Coronary artery (tissue), 2 donors: Measurements from ENCODE around the gene CDH5.

Source experiments
- DNase-seq: peaks from one replicate; pipeline ENCODE4 v3.0.0-alpha.2; 2017; ENCODE audit warnings: low spot score
- H3K27ac ChIP-seq, 2 donors: fragments of 200-600 bp; sonication (generic); one replicate each; pipeline ENCODE4 v1.5.1; 2016 to 2019
- H3K4me3 ChIP-seq: fragments of 200-600 bp; sonication (generic); 2 replicates; pipeline ENCODE4 v1.5.1; 2016; ENCODE audit warnings: mild to moderate bottlenecking, moderate library complexity
- TF ChIP-seq, protein P1 (sequence below): fragments of 200-600 bp; sonication (generic); IDR thresholded peaks from one replicate; pipeline ENCODE4 v1.5.1; 2019; ENCODE audit warnings: antibody characterized with exemption

CDH5 gene

DNA sequence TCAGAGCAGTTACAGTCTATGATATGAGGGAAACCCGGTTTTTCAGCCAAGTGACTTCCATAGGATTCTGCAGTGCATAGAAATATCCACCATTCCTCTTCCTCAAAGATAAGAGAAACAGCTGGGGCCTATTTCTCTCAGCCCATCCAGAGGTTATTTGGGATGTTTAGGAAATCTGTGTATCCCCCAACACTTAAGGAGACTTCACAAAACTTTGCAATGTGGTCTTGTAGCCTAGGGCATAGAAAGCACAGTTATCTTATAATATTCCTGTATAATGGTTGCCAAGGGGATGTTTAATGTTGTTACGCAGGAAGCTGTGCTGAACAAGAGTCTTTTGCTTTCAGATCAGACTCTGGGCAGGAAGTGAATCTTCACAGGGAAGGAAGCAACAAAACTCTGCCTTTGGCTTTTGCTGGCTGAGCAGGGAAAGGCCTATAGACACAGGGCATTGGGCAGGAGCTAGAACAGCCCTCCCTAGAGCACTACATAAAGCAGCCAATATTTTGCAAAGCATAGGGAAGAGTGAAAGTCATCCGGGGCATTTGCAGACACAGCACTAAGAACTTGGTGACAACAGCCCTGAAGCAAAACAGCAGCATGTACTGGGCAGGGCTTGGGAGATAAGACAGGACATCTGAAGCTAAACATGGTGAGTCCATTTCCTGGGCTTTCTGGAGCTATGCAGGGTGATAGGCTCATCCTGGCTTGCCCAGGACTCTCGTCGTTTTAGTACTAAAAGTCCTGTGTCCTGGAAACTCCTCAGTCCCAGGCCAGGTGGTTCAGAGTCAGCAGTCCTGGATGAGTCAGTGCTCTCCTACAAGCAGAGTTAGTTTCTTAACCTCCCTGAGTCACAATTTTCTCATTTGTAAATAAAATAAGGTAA, 41.9 kb downstream of the CDH5 start:
- no peak overlapping the region for H3K4me3 ChIP-seq
- TF ChIP-seq, protein P1, sequence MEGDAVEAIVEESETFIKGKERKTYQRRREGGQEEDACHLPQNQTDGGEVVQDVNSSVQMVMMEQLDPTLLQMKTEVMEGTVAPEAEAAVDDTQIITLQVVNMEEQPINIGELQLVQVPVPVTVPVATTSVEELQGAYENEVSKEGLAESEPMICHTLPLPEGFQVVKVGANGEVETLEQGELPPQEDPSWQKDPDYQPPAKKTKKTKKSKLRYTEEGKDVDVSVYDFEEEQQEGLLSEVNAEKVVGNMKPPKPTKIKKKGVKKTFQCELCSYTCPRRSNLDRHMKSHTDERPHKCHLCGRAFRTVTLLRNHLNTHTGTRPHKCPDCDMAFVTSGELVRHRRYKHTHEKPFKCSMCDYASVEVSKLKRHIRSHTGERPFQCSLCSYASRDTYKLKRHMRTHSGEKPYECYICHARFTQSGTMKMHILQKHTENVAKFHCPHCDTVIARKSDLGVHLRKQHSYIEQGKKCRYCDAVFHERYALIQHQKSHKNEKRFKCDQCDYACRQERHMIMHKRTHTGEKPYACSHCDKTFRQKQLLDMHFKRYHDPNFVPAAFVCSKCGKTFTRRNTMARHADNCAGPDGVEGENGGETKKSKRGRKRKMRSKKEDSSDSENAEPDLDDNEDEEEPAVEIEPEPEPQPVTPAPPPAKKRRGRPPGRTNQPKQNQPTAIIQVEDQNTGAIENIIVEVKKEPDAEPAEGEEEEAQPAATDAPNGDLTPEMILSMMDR: no peak
- H3K27ac ChIP-seq: peak overlapping the region in 1 of 2 donors; percentile 67
- no peak for DNase-seq

DNA sequence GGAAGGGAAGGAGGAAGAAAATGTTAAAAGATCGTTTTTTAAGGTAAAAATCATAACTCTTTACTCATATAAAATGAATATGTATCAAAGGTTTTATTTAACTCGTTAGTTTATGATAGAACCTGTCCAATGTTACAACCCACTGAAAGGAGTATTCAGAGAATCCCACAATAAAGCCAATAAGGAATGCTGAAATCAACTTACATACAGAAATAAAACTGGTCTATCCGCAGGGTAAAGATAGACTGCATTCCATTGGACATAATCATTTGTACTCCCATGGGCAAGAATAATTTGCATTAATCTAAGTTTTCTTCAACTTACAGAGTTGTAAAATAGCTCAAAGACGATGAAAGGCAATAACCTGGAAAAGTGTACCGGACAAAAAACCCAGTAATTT, 42.7 kb downstream of the CDH5 start:
- H3K27ac ChIP-seq: peak overlapping the region in 1 of 2 donors; percentile 67
- TF ChIP-seq, protein P1: no peak
- DNase-seq: no peak
- no peak overlapping the region for H3K4me3 ChIP-seq

DNA sequence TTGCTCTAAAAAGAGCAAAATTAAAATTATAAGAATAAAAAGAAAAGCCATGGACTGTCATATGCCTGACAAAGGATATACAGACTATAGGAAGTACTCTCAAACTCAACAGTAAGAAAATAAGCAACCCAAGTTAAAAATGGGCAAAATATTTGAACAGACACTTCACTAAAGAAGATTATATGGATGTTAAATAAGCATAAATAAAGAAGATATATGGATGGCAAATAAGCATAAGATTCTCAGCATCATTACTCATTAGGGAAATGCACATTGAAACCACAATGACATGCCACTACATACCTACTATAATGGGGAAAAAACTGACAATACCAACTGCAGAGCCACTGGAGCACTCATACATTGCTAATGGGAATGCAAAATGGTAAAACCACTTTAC, 45.7 kb downstream of the CDH5 start:
- TF ChIP-seq, protein P1: no peak
- H3K4me3 ChIP-seq: no peak overlapping the region
- no peak for DNase-seq

DNA sequence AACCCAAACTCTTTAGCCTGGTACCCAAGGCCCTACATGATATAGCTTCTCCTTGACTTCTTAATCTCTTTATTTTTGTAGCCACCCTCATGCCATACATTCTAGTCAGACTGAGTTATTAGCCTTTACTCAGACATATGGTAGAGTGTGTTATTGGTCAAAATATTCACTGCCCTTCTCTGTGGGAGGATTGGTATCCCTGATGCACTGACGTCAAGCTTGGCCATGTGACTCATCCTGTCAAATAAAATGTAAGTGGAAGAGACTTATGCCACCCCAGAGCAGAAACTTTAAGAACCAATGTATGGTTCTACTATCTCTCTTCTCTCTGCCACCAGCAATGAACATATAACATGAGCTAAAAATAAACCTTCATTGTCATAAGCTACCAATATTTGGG, 48.4 kb downstream of the CDH5 start:
- DNase-seq: no peak
- Histone ChIP-seq H3K4me3 (no peak overlapping the region), H3K27ac (no peak overlapping the region)
- TF ChIP-seq, protein P1: no peak

More for the DNA sequence above, 45.7 kb downstream of the CDH5 start:
- no peak overlapping the region for H3K27ac ChIP-seq

DNA sequence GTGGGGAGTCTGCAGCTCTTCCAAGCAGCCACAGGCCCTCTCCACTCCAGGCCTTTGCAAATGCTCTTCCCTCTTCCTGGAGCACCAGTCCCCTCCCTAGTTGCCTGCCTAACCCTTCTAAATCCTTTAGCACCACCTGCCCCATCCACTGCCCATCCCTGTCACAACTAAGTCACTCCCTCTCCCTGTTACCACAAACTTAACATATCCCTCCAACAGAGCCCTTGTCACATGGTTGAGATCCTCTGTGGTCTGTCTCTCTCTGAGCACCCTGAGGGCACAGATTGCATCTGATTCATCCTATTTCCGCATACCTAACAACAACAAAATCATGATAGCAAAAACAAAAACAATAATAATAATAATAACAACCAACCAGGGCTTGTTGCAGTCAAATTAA, 49.6 kb downstream of the CDH5 start:
- TF ChIP-seq, protein P1: no peak
- no peak for DNase-seq
- no peak overlapping the region for H3K4me3 ChIP-seq

DNA sequence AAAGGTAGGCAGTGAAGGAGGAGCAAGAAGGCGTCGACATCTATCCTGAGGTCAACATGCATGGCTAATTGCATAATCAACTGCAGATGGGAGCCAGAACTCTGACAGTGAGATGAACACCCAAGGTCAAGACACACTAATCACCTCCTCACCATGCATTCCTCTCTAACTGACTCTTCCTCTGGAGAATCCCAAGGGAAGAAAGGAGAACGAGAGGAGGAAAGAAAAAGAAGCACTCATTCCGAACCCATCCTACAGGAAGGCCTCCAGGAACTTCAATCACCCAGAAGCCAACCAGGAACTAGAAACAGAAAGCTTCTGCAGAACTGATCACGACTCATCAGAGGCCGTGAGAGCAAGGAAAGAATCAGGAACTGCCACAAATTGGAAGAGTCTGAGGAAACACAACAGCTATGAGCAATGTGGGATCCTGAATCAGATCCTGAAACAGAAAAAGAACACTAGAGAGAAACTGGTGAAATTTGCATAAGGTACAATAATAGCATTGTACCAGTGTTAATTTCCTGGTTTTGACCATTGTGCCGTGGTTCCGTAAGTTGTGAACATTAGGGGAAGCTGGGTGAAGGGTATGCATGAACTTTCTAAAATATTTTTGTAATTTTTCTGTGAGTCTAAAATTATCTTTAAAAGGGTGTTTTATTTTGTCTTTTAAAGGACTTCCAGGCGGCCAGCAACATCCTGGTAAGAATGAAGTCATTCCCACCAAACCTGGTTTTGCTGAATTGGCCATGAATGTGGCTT, 50.6 kb downstream of the CDH5 start:
- H3K4me3 ChIP-seq: no peak overlapping the region
- TF ChIP-seq, protein P1: no peak
- no peak overlapping the region for H3K27ac ChIP-seq
- no peak for DNase-seq

More for the DNA sequence above, 49.6 kb downstream of the CDH5 start:
- no peak overlapping the region for H3K27ac ChIP-seq
